NK-92 (cell line): Measurements from ENCODE around the gene TMEM38A.
"Not testable (repeated sequence)": the region's sequence is repeated elsewhere in the genome, so short reads cannot be mapped to it uniquely, and the experiment has no call there.

Experiments used
- DNase-seq: peaks from one replicate; lab custom pipeline; 2025; ENCODE audit not compliant: unreplicated experiment; lab: John Stamatoyannopoulos, UW

The TMEM38A gene

DNA sequence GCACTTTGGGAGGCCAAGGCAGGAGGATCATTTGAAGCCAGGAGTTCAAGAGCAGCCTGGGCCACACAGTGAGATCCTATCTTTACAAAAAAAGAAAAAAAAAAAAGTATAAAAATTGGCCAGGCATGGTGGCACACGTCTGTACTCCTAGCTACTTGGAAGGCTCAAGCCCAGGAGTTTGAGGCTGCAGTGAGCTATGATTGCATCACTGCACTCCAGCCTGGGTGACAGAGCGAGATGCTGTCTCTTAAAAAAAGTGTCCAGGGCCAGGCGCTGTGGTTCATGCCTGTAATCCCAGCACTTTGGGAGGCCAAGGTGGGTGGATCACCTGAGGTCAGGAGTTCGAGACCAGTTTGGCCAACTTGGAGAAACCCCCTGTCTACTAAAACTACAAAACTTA lies 12.9 kb downstream of the TMEM38A start:
- DNase-seq = not testable (repeated sequence)

DNA sequence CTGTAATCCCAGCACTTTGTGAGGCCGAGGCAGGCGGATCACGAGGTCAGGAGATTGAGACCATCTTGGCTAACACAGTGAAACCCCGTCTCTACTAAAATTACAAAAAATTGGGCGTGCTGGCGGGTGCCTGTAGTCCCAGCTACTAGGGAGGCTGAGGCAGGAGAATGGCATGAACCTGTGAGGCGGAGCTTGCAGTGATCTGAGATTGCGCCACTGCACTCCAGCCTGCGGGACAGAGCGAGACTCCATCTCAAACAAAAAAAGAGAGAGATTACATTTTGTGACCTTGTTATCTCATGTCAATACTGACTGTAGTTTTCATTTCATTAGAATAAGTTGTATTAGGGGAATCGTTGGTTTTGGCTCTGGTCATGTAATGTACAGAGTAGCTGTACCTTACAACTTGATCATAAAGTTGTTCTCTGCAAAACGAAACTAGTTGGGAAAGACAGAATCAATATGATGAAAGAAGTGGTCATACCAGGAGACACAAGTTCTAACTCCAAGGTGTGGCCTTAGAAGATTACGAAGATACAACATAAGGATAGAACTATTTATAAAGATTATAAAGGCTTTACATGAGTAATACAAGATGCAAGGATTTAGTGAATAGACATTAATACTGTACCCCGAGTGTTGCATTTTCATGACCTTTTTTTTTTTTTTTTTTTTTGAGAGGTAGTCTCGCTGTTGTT lies 15.3 kb downstream of the TMEM38A start:
- DNase-seq = no peak

DNA sequence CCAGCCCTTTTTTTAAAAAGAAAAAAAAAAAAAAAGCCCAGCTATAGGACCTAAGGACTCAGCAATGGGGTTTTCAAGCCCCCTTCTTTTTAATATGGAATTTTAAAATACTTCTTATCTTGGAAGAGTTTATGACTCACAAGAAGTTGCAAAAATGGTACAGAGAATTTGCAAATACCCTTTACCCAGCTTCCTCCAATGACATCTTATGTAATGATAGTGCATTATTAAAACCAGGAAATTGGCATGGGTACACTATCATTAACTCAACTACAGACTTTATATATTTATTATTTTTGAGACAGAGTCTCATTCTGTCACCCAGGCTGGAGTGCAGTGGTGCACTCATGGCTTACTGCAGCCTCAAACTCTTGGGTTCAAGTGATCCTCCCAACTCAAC lies 16.1 kb downstream of the TMEM38A start:
- no peak for DNase-seq

DNA sequence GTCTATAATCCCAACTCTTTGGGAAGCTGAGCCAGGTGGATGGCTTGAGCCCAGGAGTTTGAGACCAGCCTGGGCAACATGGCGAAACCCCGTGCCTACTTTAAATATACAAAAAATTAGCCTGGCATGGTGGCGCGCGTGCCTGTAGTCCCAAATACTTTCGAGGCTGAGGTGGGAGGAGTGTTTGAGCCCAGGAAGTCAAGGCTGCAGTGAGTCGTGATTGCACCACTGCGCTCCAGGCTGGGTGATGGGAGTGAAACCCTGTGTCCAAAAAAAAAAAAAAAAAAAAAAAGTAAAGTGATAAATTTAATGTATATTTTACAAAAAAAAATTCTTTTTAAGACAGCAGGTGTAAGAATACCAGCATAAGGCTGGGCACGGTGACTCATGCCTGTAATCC lies 17.6 kb downstream of the TMEM38A start:
- no peak for DNase-seq

DNA sequence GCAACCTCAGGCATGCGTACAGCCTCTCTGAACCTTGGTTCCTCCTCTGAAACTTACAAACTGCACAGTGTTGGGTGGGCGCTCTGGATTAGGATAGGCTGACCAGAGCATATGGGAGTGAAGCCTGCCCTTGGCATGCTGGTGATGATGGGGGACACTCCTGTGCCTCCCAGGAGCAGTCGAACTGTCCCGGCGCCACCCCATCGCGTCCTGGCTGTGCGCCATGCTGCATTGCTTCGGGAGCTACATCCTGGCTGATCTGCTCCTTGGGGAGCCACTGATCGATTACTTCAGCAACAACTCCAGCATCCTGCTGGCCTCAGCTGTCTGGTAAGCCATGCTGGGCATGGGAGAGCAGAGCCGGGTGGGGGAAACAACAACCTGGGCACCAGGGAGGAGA lies 18.9 kb downstream of the TMEM38A start:
- DNase-seq = no peak

DNA sequence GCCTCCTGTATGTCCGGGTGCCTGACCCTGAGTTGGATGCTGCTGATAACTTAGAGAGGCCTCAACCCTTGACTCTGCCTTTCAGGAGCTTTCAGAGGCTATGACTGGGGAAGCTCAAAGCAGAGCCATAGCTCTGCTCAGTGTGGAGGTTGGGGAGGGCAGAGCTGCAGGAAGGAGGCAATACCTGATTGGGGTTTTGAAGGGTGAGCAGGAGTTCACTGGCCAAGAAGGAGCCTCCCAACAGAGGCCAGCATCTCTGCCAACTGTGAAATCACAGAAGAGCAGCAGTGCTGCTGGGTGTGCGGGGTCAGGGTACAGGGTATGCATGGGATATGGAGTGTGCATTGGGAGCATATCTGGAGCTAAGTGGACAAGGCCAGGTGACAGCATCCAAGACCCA lies 21.6 kb downstream of the TMEM38A start:
- DNase-seq = no peak

DNA sequence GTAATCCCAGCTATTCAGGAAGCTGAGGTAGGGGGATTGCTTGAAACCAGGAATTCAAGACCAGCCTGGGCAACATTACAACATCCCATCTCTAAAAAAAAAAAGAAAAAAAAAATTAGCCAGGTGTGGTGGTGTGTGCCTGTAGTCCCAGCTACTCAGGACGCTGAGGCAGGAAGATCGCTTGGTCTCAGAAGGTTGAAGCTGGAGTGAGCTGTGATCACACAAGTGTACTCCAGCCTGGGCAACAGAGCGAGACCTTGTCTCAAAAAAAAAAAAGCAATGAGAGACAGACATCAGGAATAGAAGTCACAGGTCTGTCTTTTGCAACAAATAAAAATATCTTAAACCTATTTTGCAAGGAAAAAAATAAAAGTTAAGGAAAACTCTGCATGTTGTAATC lies 23.3 kb downstream of the TMEM38A start:
- no peak for DNase-seq

DNA sequence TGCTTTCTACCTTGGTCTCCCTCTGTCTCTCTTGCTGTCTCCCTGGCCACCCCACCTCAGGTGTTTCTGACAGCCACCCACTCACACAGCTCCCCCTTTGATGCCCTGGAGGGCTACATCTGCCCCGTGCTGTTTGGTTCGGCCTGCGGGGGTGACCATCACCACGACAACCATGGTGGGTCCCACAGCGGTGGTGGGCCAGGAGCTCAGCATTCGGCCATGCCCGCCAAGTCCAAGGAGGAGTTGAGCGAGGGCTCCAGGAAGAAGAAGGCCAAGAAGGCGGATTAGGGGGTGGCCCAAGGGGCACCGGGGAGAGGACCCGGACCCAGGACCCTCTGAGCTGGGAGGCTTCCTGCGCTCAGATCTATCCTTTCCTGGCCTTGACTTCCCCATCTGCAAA lies 27.1 kb downstream of the TMEM38A start:
- no peak for DNase-seq

DNA sequence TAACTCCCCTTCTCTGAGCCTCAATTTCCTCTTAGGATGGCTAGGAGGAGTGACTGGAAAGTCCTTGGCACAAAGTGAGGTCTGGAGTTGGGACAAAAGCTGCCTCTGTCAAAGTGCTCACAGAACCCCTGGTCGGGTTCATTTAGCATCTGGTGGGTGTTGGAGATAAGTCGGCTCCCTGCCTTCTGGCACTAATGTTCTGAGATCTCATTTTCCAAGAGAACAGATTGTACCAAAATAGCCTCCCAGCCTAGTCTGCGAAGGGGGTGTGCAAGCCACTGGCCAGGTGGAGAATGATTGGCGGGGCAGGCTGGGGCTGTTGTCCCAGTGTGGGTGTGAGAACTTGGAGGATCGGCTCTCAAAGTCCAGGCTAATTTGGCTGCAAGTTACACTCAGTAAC lies 38.0 kb downstream of the TMEM38A start:
- no peak for DNase-seq

DNA sequence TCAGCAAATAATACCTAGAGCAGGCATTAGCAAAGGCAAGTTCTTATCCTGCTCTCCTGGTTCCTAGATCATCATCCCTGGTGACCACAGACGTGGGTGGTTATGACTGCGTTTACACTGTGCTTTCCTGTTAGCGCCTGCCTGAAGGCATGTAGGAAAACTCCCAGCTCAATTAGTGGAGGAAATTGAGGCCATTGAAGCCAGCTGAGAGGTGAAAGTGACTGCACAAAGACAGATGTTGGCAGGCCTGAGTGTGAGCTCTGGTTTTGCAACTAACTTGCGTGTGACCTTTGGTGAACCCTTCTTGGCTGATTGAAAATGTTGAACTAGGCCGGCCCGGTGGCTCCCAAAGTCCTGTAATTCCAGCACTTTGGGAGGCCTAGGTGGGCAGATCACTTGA lies 41.2 kb downstream of the TMEM38A start:
- DNase-seq = no peak

DNA sequence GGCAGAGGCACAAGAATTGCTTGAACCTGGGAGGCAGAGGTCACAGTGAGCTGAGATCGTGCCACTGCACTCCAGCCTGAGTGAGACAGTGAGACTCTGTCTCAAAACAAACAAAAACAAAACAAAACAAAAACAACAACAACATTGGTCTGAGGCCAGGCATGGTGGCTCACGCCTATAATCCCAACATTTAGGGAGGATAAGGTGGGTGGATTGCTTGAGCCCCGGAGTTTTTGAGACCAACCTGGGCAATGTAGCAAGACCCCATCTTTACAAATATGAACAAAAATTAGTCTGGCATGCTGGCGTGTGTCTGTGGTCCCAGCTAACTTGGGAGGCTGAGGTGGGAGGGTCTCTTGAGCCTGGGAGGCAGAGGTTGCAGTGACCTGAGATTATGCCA lies 42.7 kb downstream of the TMEM38A start:
- no peak for DNase-seq

DNA sequence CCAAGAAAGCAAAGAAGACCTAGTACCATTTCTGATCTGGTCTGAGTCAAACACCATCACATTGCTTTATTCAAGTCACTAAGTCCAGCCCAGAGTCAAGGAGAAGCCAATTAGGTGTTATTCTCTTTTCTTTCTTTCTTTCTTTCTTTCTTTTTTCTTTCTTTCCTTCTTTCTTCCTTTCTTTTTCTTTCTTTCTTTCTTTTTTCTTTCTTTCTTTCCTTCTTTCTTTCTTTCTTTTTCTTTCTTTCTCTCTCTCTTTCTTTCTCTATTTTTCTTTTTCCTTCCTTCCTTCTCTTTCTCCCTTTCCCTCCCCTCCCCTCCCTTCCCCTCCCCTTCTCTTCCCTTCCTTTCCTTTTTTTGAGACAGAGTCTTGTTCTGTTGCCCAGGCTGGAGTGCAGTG lies 49.9 kb downstream of the TMEM38A start:
- DNase-seq = not testable (repeated sequence)

DNA sequence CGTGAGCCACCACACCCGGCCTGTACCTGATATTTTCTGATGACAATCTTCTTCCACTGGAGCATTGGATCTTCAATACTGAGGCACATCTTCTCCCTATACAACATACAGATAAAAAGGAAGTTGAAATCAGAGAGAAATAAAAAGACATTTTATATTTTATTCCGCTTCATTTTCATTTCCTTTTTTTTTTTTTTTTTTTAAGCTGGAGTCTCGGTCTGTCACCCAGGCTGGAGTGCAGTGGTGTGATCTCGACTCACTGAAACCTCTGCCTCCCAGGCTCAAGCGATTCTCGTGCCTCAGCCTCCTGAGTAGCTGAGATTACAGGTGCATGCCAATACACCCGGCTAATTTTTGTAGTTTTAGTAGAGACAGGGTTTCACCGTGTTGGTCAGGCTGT lies 51.4 kb downstream of the TMEM38A start:
- DNase-seq = not testable (repeated sequence)

DNA sequence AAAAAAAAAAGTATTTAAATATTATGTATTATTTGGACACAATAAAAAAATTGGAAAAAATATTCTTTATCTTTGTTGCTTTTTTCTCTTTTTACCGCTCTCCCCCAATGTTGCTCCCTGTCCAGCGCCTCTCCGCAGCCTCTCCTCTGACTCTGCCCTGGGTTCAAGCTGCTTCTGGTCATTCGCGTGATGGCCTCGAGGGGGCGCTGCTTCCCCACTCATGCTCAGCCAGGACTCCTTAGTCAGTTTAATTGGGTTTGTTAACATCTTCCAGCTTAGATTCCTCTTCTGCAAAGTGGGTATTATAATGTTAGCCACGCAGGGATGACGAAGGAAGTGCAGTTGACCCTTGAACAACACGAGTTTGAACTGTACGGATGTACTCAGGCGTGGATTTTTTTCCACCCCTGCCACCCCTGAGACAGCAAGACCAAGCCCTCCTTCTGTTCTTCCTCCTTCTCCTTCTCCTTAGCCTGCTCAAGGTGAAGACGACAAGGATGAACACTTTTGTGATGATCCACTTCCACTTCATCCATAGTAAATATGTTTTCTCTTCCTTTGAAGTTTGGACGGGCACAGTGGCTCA lies 53.9 kb downstream of the TMEM38A start:
- no peak for DNase-seq

DNA sequence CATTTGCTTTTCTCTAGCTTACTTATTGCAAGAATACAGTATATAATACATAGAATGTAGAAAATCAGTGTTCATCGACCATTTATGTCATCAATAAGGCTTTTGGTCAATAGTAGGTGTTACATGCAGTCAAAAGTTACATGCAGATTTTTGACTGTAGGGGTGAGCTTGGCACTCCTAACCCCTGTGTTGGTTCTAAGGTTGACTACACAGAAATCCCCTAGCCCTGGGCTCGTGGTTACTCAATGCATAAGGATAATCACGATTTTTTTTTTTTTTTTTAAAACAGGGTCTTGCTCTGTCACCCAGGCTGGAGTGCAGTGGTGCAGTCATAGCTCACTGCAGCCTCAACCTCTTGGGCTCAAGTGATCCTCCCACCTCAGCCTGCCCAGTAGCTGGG lies 54.7 kb downstream of the TMEM38A start:
- DNase-seq = no peak

DNA sequence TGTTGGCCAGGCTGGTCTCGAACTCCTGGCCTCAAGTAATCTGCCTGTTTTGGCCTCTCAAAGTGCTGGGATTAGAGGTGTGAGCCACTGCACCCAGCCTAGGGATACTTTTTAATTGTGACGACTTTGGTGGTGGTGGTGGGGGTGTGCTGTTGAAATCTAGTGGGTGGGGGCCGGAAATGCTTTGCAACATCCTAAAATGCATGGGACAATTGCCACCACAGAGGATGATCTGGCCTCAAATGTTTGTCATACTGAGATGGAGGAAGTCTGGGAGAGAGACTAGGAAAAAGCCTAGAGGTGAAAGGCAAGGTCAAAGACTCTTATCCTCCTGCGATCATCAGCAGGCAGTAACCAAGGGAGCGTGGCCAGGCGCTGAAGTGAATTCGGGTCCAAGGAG lies 60.1 kb downstream of the TMEM38A start:
- DNase-seq = no peak

DNA sequence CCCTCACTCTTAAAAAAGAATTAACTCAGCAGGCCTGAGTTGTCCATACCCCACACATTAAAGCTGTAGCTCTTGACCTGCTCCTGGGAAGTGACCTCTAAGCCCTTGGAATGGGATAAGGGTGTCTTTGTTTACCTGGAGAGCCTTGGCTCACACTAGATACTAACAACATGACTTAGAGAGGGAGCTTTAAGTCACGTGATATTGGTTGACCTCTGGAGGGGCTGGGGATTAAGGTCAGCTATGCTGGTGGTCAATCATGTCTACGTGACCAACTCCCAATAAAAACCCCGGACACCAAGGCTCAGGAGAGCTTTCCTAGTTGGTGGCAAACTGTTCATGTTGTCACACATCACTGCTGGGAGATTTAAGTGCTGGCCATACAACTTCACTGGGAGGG lies 61.7 kb downstream of the TMEM38A start:
- no peak for DNase-seq

DNA sequence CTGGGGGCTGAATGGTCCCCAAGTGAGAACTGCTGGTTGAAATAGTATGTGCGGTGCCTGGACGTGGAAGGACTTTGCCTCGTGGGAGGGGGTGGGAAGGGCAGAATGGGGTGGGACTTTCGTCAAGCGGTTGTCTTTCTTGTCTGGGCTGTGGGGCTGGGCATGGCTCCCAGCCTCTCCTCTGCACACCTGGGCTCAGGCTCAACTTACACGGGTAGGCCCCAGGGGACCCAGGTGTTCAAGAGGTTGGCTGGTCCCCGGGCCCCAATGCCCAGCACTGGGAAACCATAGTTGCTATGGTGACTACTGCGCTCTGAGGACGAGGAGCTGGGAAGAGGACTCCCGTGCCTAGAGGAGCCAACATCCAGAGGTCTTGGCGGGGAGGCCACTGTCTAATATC lies 66.0 kb downstream of the TMEM38A start:
- DNase-seq = no peak

DNA sequence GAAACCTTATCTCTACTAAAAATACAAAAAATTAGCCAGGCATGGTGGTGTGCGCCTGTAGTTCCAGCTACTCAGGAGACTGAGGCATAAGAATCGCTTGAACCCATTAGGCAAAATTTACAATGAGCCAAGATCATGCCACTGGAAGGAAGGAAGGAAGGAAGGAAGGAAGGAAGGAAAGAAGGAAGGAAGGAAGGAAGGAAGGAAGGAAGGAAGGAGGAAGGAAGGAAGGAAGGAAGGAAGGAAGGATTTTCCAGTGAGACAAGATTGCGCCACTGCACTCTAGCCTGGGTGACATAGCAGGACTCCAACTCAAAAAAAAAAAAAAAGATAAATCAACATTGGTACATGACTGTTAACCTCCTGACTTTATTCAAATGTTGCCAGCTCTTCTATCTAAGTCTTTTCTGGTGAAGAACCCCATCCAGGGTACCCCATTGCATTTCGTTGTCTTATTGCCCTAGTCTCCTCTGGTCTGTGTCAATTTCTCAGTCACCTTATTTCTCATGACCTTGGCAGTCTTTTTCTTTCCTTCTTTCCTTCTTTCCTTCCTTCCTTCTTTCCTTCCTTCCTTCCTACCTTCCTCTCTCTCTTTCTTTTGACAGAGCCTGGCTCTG lies 74.8 kb downstream of the TMEM38A start:
- not testable (repeated sequence) for DNase-seq

DNA sequence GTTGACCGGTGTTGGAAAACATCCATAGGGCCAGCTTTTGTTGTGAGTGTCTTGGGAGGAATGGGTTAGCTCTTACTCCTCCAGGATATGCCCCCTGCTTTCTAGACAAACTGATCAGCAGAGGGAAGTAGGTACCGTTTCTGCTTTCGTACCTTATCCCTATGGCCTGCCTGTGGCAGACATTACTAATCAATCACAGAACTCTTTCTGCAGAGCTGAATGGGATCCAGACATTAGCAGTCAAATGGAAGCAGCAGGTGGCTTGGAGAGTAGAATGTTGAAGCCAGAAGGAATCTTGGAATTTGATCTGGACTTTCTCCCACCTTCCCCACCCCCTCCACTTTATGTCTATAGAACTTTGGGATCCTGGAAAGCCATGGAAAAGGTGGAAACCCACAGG lies 75.8 kb downstream of the TMEM38A start:
- no peak for DNase-seq

DNA sequence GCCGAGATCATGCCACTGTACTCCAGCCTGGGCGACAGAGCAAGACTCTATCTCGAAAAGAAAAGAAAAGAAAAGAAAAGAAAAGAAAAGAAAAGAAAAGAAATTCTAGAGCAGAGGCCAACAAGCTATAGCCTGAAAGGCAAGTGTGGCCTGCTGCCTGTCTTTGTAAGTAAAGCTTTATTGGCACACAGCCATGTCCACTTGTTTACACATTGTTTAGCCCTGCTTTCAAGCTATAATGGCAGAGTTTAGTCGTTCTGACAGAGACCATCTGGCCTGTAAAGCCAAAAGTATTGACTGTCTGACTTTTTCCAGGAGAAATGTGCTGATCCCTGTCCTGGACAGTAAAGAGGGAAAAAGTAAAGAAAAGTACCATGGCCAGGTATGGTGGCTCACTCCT lies 77.0 kb downstream of the TMEM38A start:
- no peak for DNase-seq

DNA sequence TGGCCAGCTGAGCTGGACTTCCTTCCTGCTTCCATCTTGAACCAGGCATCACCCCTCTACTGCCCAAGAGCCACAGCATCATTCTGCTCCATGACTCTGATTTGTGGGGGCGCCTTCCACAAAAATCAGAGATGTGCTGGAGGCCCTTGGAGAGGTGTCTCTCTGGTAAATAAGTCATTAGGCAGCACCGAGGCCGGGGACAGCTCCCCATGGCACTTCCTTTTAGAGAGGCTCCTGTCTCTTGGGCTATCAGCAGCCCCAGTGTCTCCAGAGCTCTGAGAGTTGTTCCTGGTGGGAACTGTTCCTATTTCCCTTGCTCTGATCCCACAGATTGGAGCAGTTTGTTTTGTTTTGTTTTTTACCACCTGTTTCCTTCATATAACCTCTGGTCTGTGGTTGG lies 78.6 kb downstream of the TMEM38A start:
- no peak for DNase-seq
